GM18507 (cell line): Measurements from ENCODE around the gene NTRK1.
A peak's percentile ranks its signal among the peaks of the same experiment; 100 is the strongest.

ENCODE experiments used
- DNase-seq: peaks from one replicate; pipeline ENCODE4 v3.0.0; 2011; ENCODE audit warnings: low read depth; ENCODE audit not compliant: insufficient read length; ENCODE audit errors: extremely low spot score
- FAIRE-seq: peaks from 2 replicates; lab custom pipeline; 2011; peaks lifted over from hg19 to GRCh38; lab: Jason Lieb, UNC

Gene NTRK1

GRCh38 chr1:156852418-156852874, 8.2 kb upstream of the NTRK1 start:
- FAIRE-seq (no peak), DNase-seq (no peak)

GRCh38 chr1:156853761-156854160, 6.9 kb upstream of the NTRK1 start:
- FAIRE-seq (no peak), DNase-seq (no peak)

GRCh38 chr1:156854634-156855033, 6.0 kb upstream of the NTRK1 start:
- DNase-seq = no peak
- no peak for FAIRE-seq

- FAIRE-seq = no peak
Measured at GRCh38 chr1:156856282-156856785, 4.3 kb upstream of the NTRK1 start.

GRCh38 chr1:156857532-156857931, 3.1 kb upstream of the NTRK1 start:
- DNase-seq = no peak

More at GRCh38 chr1:156856282-156856785, 4.3 kb upstream of the NTRK1 start:
- DNase-seq = no peak

GRCh38 chr1:156858555-156858956, 2.1 kb upstream of the NTRK1 start:
- DNase-seq (no peak), FAIRE-seq (no peak)

More at GRCh38 chr1:156857532-156857931, 3.1 kb upstream of the NTRK1 start:
- FAIRE-seq = no peak

- FAIRE-seq = no peak
- no peak for DNase-seq
Measured at GRCh38 chr1:156858959-156859522, 1.6 kb upstream of the NTRK1 start, which contains the start of gene INSRR. TSS of gene INSRR (minus strand) at chr1:156859117. CDS start at chr1:156858621, 496 bp downstream.

GRCh38 chr1:156859523-156860112, 1.0 kb upstream of the NTRK1 start:
- DNase-seq (no peak), FAIRE-seq (no peak)

- FAIRE-seq (no peak), DNase-seq (peak; percentile 72)
Measured at GRCh38 chr1:156860113-156860627, 495 bp upstream of the NTRK1 start.

GRCh38 chr1:156862584-156862983, 1.9 kb downstream of the NTRK1 start:
- no peak for FAIRE-seq

GRCh38 chr1:156862997-156863599, 2.4 kb downstream of the NTRK1 start:
- DNase-seq (no peak), FAIRE-seq (no peak)

More at GRCh38 chr1:156862584-156862983, 1.9 kb downstream of the NTRK1 start:
- DNase-seq = no peak

GRCh38 chr1:156863631-156864030, 3.0 kb downstream of the NTRK1 start:
- FAIRE-seq (no peak), DNase-seq (no peak)

- no peak for DNase-seq
- no peak for FAIRE-seq
Measured at GRCh38 chr1:156864796-156865195, 4.1 kb downstream of the NTRK1 start.

GRCh38 chr1:156865258-156865657, 4.6 kb downstream of the NTRK1 start:
- no peak for FAIRE-seq
- DNase-seq = no peak

- FAIRE-seq (no peak), DNase-seq (no peak)
Measured at GRCh38 chr1:156865865-156866248, 5.2 kb downstream of the NTRK1 start.

GRCh38 chr1:156866249-156866909, 5.7 kb downstream of the NTRK1 start:
- no peak for FAIRE-seq

GRCh38 chr1:156868341-156868740, 7.7 kb downstream of the NTRK1 start:
- DNase-seq (no peak), FAIRE-seq (no peak)

More at GRCh38 chr1:156866249-156866909, 5.7 kb downstream of the NTRK1 start:
- DNase-seq = no peak

GRCh38 chr1:156869455-156869854, 8.8 kb downstream of the NTRK1 start:
- FAIRE-seq = no peak

GRCh38 chr1:156873659-156874058, 13.0 kb downstream of the NTRK1 start:
- DNase-seq = no peak
- no peak for FAIRE-seq

More at GRCh38 chr1:156869455-156869854, 8.8 kb downstream of the NTRK1 start:
- DNase-seq = no peak

GRCh38 chr1:156874142-156874541, 13.5 kb downstream of the NTRK1 start:
- no peak for FAIRE-seq

More at GRCh38 chr1:156874142-156874541, 13.5 kb downstream of the NTRK1 start:
- DNase-seq = no peak
